HG03342 (cell line): ENCODE data around the gene NIPSNAP3A.
"Not testable (repeated sequence)": the region's sequence is repeated elsewhere in the genome, so short reads cannot be mapped to it uniquely, and the experiment has no call there.

Experiments
- ATAC-seq: cut with Tn5 transposase; IDR thresholded peaks from one replicate; pipeline ENCODE4 v1.9.1; 2021; ENCODE audit warnings: mild to moderate bottlenecking, moderate library complexity; ENCODE audit not compliant: unreplicated experiment

The NIPSNAP3A gene

GRCh38 chr9:104747565-104748358 lies at the start of gene NIPSNAP3A:
NIPSNAP3A (plus strand) TSS chr9:104747683; CDS start chr9:104747793, 110 bp downstream.
- peak; percentile 86 for ATAC-seq

DNA sequence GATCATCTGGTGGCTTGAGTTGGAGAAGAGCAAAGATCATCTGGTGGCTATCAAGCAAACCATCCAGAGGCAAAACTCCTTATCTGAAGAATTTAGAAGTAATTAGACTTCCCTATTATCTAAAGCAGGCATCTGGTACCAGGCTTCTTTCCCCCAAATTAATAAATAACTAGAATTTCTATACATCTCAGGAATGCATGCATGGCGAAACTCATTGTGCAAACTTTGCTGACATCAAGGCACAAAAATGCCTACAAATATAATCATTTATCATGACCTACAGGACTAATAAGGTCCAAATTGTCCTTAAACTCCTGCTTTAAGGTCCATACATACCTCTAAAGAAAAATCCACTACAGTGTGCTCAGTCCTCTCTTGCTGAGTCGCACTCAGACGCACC lies 47.2 kb upstream of the NIPSNAP3A start:
- no peak for ATAC-seq

- ATAC-seq: not testable (repeated sequence)
Observed at GRCh38 chr9:104708737-104709136, 38.7 kb upstream of the NIPSNAP3A start.

DNA sequence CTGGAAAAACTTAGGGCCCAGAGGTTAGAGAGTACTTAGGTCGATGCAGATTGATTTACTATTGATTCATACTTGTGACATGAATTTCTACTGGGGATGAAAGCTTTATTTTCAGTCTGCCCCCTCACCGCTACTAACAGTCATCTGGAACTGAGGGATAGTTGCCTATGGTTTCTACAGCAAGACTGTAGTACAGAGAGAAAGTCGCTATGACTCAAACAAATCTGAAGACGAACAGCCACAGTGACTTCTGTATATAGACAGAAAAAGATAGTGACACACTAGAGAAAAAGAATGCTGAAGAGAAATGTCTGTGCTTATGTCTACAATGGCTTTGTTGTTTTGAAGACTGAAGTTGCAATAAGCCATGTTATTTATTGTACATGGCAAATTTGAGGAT lies 35.9 kb upstream of the NIPSNAP3A start:
- ATAC-seq: no peak

DNA sequence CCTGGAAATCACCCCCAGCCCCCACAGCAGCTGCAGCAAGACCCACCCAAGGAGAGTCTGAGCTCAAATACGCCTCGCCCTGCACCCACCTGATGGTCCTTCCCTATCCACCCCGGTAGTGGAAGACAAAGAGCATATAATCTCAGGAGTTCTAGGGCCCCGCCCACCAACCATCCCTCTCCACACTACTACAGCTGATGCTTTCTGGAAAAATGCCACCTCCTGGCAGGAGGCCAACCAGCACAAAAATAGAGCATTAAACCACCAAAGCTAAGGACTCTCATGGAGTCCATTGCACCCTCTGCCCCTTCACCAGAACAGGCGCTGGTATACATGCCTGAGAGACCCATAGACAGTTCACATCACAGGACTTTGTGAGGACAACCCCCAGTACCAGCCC lies 22.5 kb upstream of the NIPSNAP3A start:
- ATAC-seq: no peak

GRCh38 chr9:104738452-104738851 lies 9.0 kb upstream of the NIPSNAP3A start:
- ATAC-seq: no peak

GRCh38 chr9:104740621-104741020 lies 6.9 kb upstream of the NIPSNAP3A start:
- ATAC-seq: no peak

- peak; percentile 41 for ATAC-seq
Observed at GRCh38 chr9:104743376-104743985, 4.0 kb upstream of the NIPSNAP3A start.

GRCh38 chr9:104745852-104746251 lies 1.6 kb upstream of the NIPSNAP3A start:
- ATAC-seq: no peak

DNA sequence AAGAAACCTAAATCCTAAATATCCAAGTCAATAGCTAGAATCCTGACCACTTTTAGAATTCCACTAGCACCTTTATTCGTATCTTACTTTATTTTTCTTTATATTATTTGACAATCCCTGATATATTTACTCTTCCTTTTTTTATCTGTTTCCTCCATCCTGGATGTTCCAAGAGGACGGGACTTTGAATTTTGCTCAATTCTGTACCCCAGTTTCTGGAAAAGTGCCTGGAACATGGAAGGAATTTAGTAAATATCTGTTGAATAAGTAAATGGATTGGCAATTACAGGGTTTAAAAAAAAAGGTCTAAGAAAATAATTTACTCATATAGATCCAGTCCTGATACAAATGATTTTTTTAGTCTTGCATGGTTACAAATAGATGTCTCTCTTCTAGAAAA lies 1.2 kb upstream of the NIPSNAP3A start:
- no peak for ATAC-seq

DNA sequence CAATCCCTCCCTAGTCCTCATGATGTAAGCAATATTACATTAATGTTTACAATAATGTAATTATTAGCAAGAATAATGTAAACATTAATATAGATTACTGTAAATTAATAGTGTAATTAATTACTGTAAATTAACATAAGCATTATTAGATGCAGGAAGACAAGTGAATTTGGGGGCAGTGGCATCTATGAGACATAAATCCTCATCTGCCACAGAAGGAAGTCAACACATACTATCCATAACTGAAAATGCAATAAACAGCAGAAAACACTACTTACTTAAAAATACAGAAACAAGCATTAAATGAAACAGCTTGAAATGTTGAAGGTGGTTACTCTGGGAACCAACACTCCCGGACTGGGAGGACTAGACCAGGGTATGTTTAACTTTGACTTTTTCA lies 685 bp upstream of the NIPSNAP3A start:
- no peak for ATAC-seq

DNA sequence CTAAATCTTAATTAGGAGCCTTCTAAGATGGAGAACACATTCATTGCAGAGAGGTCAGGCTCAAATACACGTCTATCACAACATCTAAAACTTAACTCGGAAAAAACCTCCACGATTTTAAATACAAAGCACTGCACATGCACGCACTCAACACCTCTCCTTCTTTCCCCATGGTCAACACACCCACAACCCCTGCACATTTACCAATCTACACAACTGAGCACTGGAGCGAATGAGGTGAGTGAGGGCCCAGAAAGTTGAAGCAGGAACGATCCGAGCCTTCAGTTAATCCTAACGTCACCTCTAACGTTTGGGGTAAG lies 278 bp upstream of the NIPSNAP3A start:
- no peak for ATAC-seq

DNA sequence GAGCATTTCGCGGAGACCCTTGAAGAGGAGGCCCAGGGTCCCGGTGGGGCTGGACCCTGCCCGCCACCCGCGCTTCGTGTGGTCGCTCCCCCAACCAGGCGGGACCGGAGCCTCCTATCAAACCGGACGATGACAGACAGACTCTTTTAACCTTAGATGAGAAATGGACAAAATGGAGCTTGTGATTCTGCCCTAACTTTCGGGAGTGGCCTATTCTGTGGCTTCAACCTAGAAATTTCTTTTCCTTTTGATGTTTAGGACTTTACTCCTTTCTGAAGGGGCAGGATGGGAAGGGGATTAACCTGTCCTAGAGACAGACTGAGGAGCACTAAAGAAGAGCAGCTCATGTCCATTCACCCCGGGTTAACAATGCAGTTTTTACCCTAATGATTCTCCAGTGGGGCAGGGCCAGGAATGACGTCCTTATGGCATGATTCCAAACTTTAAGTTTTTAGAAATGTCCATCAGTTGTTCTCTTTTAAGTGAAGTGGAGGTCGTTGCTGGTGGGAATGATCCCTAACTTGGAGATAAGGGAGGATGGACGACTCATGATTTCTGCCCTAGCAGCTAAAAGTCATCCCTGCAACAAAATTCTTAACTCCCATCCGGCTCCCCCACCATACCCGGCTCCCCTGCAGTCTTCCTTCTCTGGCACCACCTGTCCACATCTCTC lies 1.0 kb downstream of the NIPSNAP3A start:
- ATAC-seq: peak; percentile 1

- peak; percentile 34 for ATAC-seq
Observed at GRCh38 chr9:104750185-104750767, 2.8 kb downstream of the NIPSNAP3A start.

- ATAC-seq: no peak
Observed at GRCh38 chr9:104758974-104759373, 11.5 kb downstream of the NIPSNAP3A start.

DNA sequence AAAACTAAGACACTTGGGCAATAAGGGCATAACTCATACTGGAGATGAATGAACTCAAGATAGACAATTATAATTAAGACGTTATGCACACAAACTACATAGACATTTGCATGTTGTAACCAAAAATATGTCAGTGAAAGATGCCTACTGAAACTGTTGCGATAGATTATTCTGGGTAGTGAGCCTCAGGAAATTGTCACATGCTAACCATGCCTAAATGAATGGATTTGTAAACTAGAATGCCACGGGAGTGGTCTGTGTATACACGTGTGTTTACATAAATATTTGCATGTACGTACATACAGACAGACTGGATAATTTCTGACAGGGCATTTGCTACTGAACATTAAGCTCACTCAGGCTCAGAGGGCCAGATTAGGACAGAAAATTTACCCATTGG lies 17.7 kb downstream of the NIPSNAP3A start:
- ATAC-seq: peak; percentile 31

DNA sequence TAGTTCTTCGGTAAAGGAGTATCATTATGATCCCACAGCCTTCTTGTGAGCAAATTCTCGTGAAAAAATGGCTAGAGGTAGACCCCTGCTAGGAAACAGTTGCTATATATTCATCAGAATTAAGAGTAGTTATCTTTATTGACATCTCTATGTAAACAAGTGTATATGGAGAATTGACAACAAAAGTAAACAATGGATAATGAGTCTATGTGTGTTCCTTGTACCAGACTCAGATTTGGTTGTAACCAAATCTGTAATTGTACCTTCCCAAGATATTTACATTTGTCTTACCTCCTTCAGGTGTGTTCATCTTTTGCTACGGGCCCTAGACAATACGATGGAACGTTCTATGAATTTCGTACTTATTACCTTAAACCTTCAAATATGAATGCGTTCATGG lies 18.5 kb downstream of the NIPSNAP3A start:
- ATAC-seq: no peak

GRCh38 chr9:104767507-104767906 lies 20.0 kb downstream of the NIPSNAP3A start:
- no peak for ATAC-seq

GRCh38 chr9:104769029-104769428 lies 21.5 kb downstream of the NIPSNAP3A start:
- ATAC-seq: not testable (repeated sequence)

DNA sequence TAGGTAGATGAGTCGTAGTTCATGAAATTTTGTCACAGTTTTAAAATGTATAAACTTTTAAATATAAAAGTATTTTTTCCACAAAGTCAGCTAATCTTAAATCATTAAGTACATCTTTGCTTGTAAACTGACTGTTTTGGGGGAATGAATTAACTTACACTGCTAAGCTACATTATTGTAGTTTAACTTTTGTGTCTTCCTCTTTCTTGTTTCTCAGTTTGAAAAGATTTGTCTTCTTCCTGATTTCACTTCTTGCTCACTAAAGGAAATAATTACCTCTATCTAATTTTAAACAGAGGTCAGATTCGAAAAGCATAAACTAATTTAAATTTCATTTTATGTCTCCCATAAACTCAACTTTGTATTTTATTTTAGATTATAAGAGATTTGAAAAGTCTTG lies 22.2 kb downstream of the NIPSNAP3A start:
- peak; percentile 40 for ATAC-seq

- ATAC-seq: peak; percentile 29
Observed at GRCh38 chr9:104772714-104773510, 25.4 kb downstream of the NIPSNAP3A start.
